ENCODE data around the gene TUBD1. TPM values are rescaled to one million over a fixed set of nuclear protein-coding genes. Genes with fewer than 3 reads are reported as not detected.

Gene TUBD1
- total RNA-seq, 1 experiment from 2014 or later = 7.3 TPM

- Histone ChIP-seq H3K4me1 (ENCODE audit: low read length) (peaks cover 52% of the 10 kb centered on the region), H3K4me2 (ENCODE audit: low read depth, low read length, poor library complexity, severe bottlenecking) (peak overlapping the region; percentile 65), H3K27ac (ENCODE audit: low read length) (no peak overlapping the region), H3K9ac (ENCODE audit: low read length) (no peak overlapping the region), H4K20me1 (ENCODE audit: insufficient read depth, low read depth, low read length) (no peaks in the 10 kb centered on the region), H3K9me2 (replicated peaks; ENCODE audit: insufficient read depth, low read length) (no peaks in the 10 kb centered on the region), H3K27me3 (ENCODE audit: low read length) (no peaks in the 10 kb centered on the region), H3K4me3 (ENCODE audit: low read length) (no peak overlapping the region), H2AFZ (ENCODE audit: low read length) (no peak overlapping the region), H3K79me2 (ENCODE audit: low read length) (no peaks in the 10 kb centered on the region), H3K9me3 (ENCODE audit: low read length) (no peaks in the 10 kb centered on the region), H3K36me3 (ENCODE audit: insufficient read depth, low read length) (peaks cover 18% of the 10 kb centered on the region)
- DNase-seq = no peak
These were observed 53.0 kb downstream of the TUBD1 start for GRCh38 chr17:59839651-59840328.

GRCh38 chr17:59838052-59838916 lies 54.5 kb downstream of the TUBD1 start:
- peak overlapping the region; percentile 55 for H3K9ac ChIP-seq (ENCODE audit: low read length)
- H3K36me3 ChIP-seq (ENCODE audit: insufficient read depth, low read length) = peaks cover 18% of the 10 kb centered on the region
- no peaks in the 10 kb centered on the region for H3K9me2 ChIP-seq (replicated peaks; ENCODE audit: insufficient read depth, low read length)
- no peaks in the 10 kb centered on the region for H3K27me3 ChIP-seq (ENCODE audit: low read length)
- peak overlapping the region; percentile 65 for H3K4me2 ChIP-seq (ENCODE audit: low read depth, low read length, poor library complexity, severe bottlenecking)
- H3K79me2 ChIP-seq (ENCODE audit: low read length) = no peaks in the 10 kb centered on the region
- H3K4me1 ChIP-seq (ENCODE audit: low read length) = peaks cover 55% of the 10 kb centered on the region
- H4K20me1 ChIP-seq (ENCODE audit: insufficient read depth, low read depth, low read length) = no peaks in the 10 kb centered on the region
- H2AFZ ChIP-seq (ENCODE audit: low read length) = no peak overlapping the region
- H3K9me3 ChIP-seq (ENCODE audit: low read length) = no peaks in the 10 kb centered on the region
- peak overlapping the region; percentile 50 for H3K4me3 ChIP-seq (ENCODE audit: low read length)
- DNase-seq = peak; percentile 66
- H3K27ac ChIP-seq (ENCODE audit: low read length) = peak overlapping the region; percentile 68

- Histone ChIP-seq H3K4me3 (ENCODE audit: low read length) (peak overlapping the region; percentile 50), H3K27me3 (ENCODE audit: low read length) (no peaks in the 10 kb centered on the region), H3K27ac (ENCODE audit: low read length) (peak overlapping the region; percentile 68), H3K9me3 (ENCODE audit: low read length) (no peaks in the 10 kb centered on the region), H4K20me1 (ENCODE audit: insufficient read depth, low read depth, low read length) (no peaks in the 10 kb centered on the region), H3K9me2 (replicated peaks; ENCODE audit: insufficient read depth, low read length) (no peaks in the 10 kb centered on the region), H3K4me1 (ENCODE audit: low read length) (peaks cover 63% of the 10 kb centered on the region), H3K79me2 (ENCODE audit: low read length) (no peaks in the 10 kb centered on the region), H3K9ac (ENCODE audit: low read length) (peak overlapping the region; percentile 55), H3K36me3 (ENCODE audit: insufficient read depth, low read length) (peaks cover 18% of the 10 kb centered on the region), H2AFZ (ENCODE audit: low read length) (no peak overlapping the region), H3K4me2 (ENCODE audit: low read depth, low read length, poor library complexity, severe bottlenecking) (peak overlapping the region; percentile 65)
- DNase-seq = peak; percentile 93
These were observed 55.3 kb downstream of the TUBD1 start for GRCh38 chr17:59837308-59838051.

- peak overlapping the region; percentile 14; the same call in 1 of the 2 replicates for H3K9ac ChIP-seq (ENCODE audit: low read length)
These were observed 59.8 kb downstream of the TUBD1 start for GRCh38 chr17:59832883-59833379.

GRCh38 chr17:59830846-59831486 lies 61.8 kb downstream of the TUBD1 start:
- Histone ChIP-seq H3K4me2 (ENCODE audit: low read depth, low read length, poor library complexity, severe bottlenecking) (no peak overlapping the region), H3K79me2 (ENCODE audit: low read length) (no peaks in the 10 kb centered on the region)

More at GRCh38 chr17:59832883-59833379, 59.8 kb downstream of the TUBD1 start:
- Histone ChIP-seq H3K9me2 (replicated peaks; ENCODE audit: insufficient read depth, low read length) (no peaks in the 10 kb centered on the region), H3K27me3 (ENCODE audit: low read length) (no peaks in the 10 kb centered on the region), H3K4me2 (ENCODE audit: low read depth, low read length, poor library complexity, severe bottlenecking) (peak overlapping the region; percentile 59), H3K36me3 (ENCODE audit: insufficient read depth, low read length) (no peaks in the 10 kb centered on the region), H3K4me1 (ENCODE audit: low read length) (peaks cover 77% of the 10 kb centered on the region), H2AFZ (ENCODE audit: low read length) (no peak overlapping the region), H3K4me3 (ENCODE audit: low read length) (0 out of 2 replicates have a peak overlapping the region, but pooled peaks have one; percentile 23), H3K27ac (ENCODE audit: low read length) (peak overlapping the region; percentile 81), H3K9me3 (ENCODE audit: low read length) (no peaks in the 10 kb centered on the region), H4K20me1 (ENCODE audit: insufficient read depth, low read depth, low read length) (no peaks in the 10 kb centered on the region), H3K79me2 (ENCODE audit: low read length) (no peaks in the 10 kb centered on the region)
- DNase-seq = peak; percentile 75

GRCh38 chr17:59830007-59830630 lies 62.6 kb downstream of the TUBD1 start:
- DNase-seq = no peak
- H3K4me3 ChIP-seq (ENCODE audit: low read length) = peak overlapping the region; percentile 49
- peak overlapping the region; percentile 81 for H3K27ac ChIP-seq (ENCODE audit: low read length)
- H4K20me1 ChIP-seq (ENCODE audit: insufficient read depth, low read depth, low read length) = no peaks in the 10 kb centered on the region
- H3K9ac ChIP-seq (ENCODE audit: low read length) = peak overlapping the region; percentile 42; the same call in 1 of the 2 replicates
- H3K79me2 ChIP-seq (ENCODE audit: low read length) = no peaks in the 10 kb centered on the region
- no peaks in the 10 kb centered on the region for H3K9me3 ChIP-seq (ENCODE audit: low read length)
- H3K36me3 ChIP-seq (ENCODE audit: insufficient read depth, low read length) = no peaks in the 10 kb centered on the region
- no peak overlapping the region for H2AFZ ChIP-seq (ENCODE audit: low read length)
- peaks cover 84% of the 10 kb centered on the region for H3K4me1 ChIP-seq (ENCODE audit: low read length)
- H3K9me2 ChIP-seq (replicated peaks; ENCODE audit: insufficient read depth, low read length) = no peaks in the 10 kb centered on the region
- H3K4me2 ChIP-seq (ENCODE audit: low read depth, low read length, poor library complexity, severe bottlenecking) = peak overlapping the region; percentile 71
- no peaks in the 10 kb centered on the region for H3K27me3 ChIP-seq (ENCODE audit: low read length)

More at GRCh38 chr17:59830846-59831486, 61.8 kb downstream of the TUBD1 start:
- H3K9ac ChIP-seq (ENCODE audit: low read length) = no peak overlapping the region
- no peak overlapping the region for H3K4me3 ChIP-seq (ENCODE audit: low read length)
- no peak overlapping the region for H2AFZ ChIP-seq (ENCODE audit: low read length)
- no peak for DNase-seq
- H3K9me3 ChIP-seq (ENCODE audit: low read length) = no peaks in the 10 kb centered on the region
- H3K27ac ChIP-seq (ENCODE audit: low read length) = peak overlapping the region; percentile 81; the same call in 1 of the 2 replicates
- no peaks in the 10 kb centered on the region for H3K27me3 ChIP-seq (ENCODE audit: low read length)
- no peaks in the 10 kb centered on the region for H4K20me1 ChIP-seq (ENCODE audit: insufficient read depth, low read depth, low read length)
- H3K4me1 ChIP-seq (ENCODE audit: low read length) = peaks cover 77% of the 10 kb centered on the region
- no peaks in the 10 kb centered on the region for H3K9me2 ChIP-seq (replicated peaks; ENCODE audit: insufficient read depth, low read length)
- no peaks in the 10 kb centered on the region for H3K36me3 ChIP-seq (ENCODE audit: insufficient read depth, low read length)

- H3K79me2 ChIP-seq (ENCODE audit: low read length) = no peaks in the 10 kb centered on the region
- no peak overlapping the region for H2AFZ ChIP-seq (ENCODE audit: low read length)
- H4K20me1 ChIP-seq (ENCODE audit: insufficient read depth, low read depth, low read length) = no peaks in the 10 kb centered on the region
- no peaks in the 10 kb centered on the region for H3K9me2 ChIP-seq (replicated peaks; ENCODE audit: insufficient read depth, low read length)
- H3K27ac ChIP-seq (ENCODE audit: low read length) = peak overlapping the region; percentile 81
- no peaks in the 10 kb centered on the region for H3K36me3 ChIP-seq (ENCODE audit: insufficient read depth, low read length)
- H3K4me1 ChIP-seq (ENCODE audit: low read length) = peaks cover 84% of the 10 kb centered on the region
- peak overlapping the region; percentile 55 for H3K4me3 ChIP-seq (ENCODE audit: low read length)
- peak overlapping the region; percentile 71 for H3K4me2 ChIP-seq (ENCODE audit: low read depth, low read length, poor library complexity, severe bottlenecking)
- H3K9me3 ChIP-seq (ENCODE audit: low read length) = no peaks in the 10 kb centered on the region
- DNase-seq = peak; percentile 94
- peak overlapping the region; percentile 42 for H3K9ac ChIP-seq (ENCODE audit: low read length)
- H3K27me3 ChIP-seq (ENCODE audit: low read length) = no peaks in the 10 kb centered on the region
These were observed 63.3 kb downstream of the TUBD1 start for GRCh38 chr17:59829217-59830006.

Data from Karpas-422 (cell line).